Measurements from ENCODE around the gene TLK2.
"Not testable (repeated sequence)": the region's sequence is repeated elsewhere in the genome, so short reads cannot be mapped to it uniquely, and the experiment has no call there.

Gene TLK2

DNA sequence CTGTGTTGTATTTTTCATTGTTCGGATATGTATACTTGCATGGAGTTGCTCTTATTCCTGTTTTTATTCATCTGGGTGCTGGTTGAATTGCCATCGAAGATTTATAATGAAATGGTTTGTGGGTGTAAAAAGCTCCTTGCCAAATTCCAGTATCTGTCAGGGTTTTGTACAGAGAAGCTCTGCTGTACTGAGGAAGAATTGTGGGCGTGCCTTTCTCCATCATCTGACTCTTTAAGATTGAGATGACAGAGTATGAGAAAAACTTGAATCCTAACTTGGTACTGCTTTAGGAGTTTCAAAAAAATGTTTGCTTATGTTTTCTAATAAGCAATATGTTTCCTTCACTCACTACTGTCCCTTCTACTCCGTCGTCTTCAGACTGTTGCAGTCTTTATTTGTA, 78.9 kb downstream of the TLK2 start:
- in situ Hi-C loops (cut with MboI; ENCODE audit: low sequenced_read_pairs), result not testable (repeated sequence)

DNA sequence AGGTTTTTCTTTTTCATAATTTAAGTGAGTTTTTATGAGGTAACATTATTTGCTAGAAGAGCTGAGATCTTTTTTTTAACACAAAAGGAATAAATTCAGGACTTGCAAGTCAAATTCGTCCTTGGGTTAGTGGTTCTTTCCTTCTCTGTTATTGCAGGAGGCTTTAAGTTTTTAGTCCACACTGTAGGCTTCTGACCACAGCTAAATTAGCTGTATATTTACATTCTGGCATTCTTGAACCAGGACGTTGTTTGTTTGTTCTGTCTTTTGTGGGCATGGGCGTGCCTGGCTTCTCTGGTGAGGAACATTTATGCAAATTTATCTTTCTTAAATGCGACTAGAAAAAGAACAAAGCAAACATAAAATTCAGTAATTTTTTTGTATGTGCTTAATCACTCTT, 80.3 kb downstream of the TLK2 start:
- in situ Hi-C loops (cut with MboI; ENCODE audit: low sequenced_read_pairs), result not testable (repeated sequence)

DNA sequence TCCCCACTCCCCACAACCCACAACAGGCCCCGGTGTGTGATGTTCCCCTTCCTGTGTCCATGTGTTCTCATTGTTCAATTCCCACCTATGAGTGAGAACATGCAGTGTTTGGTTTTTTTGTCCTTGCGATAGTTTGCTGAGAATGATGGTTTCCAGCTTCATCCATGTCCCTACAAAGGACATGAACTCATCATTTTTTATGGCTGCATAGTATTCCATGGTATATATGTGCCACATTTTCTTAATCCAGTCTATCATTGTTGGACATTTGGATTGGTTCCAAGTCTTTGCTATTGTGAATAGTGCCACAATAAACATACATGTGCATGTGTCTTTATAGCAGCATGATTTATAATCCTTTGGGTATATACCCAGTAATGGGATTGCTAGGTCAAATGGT, 82.3 kb downstream of the TLK2 start:
- in situ Hi-C loops (cut with MboI; ENCODE audit: low sequenced_read_pairs), result not testable (repeated sequence)

- in situ Hi-C loops (cut with MboI; ENCODE audit: low sequenced_read_pairs), result no loop called here
Measured at GRCh38 chr17:62562656-62563055, 84.0 kb downstream of the TLK2 start.

DNA sequence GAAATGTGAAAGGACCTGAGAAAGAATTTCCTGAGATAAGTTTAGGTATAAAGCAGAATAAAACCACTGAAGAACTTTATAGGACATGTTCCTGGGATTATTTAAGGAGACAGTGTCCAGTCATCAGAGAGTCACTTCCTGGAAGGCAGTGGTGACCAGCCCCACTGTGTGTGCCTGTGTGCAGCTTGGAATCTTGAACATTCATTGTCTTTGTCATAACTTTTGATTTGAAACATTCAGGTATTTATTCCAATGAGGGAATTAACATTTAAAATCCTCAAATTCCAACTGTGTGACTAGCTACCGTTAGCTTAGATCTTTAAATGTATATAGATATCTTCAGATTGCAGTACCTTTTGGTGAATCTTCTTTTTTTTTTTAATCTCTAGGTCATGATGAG, 87.2 kb downstream of the TLK2 start:
- in situ Hi-C loops (cut with MboI; ENCODE audit: low sequenced_read_pairs), result no loop called here

DNA sequence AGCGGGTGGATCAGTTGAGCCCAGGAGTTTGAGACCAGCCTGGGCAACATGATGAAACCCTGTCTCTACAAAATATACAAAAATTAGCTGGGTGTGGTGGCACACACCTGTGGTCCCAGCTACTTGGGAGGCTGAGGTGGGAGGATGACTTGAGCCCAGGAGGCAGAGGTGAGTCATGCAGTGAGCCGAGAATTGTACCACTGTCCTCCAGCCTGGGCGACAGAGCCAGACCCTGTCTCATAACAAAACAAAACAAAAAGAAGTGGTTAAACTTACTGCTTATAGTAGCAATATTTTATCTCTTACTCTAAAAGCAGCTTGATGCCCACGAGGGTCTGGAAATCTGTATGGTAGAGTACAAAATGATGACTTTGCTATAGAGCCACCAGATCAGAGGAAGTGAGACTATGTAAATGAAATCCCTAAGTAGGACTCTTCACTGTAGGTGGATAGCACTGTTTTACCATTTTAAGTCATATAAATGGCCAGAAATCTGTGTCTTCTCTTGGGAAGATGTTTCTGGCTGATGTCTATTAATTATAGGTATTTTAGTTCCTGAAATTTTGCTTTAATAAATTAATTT, 88.5 kb downstream of the TLK2 start:
- in situ Hi-C loops (cut with MboI; ENCODE audit: low sequenced_read_pairs), result no loop called here

DNA sequence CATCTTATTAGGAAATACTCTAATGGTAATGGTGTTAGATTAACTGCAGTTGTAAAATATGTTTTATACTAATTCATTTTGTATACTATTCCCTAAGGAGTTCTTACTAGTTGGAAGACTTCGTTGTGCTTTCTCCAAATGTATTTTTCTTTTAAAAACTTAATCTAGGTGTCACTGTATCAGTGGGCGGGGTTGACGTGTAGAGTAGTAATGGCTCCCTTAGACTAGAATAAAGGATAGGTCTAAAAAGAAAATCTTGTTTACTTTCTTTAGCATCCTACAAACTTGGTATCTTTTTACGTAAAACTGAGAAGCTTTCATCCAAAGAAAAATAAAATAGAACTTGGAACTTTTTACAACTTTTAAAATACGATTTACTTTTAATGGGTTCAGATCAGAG, 93.9 kb downstream of the TLK2 start:
- in situ Hi-C loops (cut with MboI; ENCODE audit: low sequenced_read_pairs), result no loop called here

DNA sequence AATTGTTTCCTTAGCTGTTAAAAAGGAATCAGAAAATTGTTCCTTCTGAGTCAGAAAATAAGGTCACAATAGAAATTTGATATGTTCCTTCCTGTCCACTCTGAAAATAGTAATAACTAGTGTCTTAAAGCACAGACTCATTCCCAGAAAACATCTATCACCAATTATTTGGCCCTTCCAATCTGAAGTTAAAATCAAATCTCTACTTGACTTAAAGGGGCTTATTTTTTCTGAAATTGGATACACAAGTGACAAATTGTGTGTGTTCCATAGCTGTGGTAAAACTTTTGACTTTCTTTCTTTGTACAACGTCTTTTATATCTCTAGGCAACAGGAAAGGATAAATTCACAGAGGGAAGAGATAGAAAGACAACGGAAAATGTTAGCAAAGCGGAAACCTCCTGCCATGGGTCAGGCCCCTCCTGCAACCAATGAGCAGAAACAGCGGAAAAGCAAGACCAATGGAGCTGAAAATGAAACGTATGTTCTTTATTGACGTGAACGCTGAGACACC, 94.3 kb downstream of the TLK2 start:
- in situ Hi-C loops (cut with MboI; ENCODE audit: low sequenced_read_pairs), result no loop called here

DNA sequence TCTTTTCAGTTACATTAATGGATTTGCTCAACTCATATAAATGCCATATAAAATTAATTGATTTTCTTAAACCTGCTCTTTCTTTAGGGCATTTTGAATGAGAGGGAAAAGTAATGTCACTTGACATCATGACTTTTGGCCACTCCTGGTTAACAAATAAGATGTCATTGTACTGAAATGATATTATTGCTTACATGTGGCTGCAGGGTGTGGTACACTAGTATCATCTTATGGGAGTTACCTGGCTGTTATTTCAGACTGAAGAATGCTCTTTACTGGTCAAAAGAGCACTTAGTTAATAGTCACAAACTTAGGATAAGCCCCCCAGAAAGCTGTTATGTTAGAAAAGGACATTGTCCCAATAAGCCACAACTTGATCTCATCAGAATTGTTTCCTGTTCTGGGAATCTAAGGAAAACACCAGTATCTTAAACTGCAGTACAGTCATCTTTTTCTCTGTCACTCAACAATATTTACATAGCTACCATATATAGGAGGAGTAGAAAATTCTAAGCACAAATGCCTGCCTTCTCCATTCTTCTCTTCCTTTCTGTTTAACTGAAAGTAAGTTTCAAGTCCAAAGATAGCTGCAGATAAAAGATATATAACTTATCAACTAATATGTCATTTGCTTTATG, 95.0 kb downstream of the TLK2 start:
- in situ Hi-C loops (cut with MboI; ENCODE audit: low sequenced_read_pairs), result no loop called here

- in situ Hi-C loops (cut with MboI; ENCODE audit: low sequenced_read_pairs), result no loop called here
Measured at GRCh38 chr17:62576382-62576781, 97.8 kb downstream of the TLK2 start.

DNA sequence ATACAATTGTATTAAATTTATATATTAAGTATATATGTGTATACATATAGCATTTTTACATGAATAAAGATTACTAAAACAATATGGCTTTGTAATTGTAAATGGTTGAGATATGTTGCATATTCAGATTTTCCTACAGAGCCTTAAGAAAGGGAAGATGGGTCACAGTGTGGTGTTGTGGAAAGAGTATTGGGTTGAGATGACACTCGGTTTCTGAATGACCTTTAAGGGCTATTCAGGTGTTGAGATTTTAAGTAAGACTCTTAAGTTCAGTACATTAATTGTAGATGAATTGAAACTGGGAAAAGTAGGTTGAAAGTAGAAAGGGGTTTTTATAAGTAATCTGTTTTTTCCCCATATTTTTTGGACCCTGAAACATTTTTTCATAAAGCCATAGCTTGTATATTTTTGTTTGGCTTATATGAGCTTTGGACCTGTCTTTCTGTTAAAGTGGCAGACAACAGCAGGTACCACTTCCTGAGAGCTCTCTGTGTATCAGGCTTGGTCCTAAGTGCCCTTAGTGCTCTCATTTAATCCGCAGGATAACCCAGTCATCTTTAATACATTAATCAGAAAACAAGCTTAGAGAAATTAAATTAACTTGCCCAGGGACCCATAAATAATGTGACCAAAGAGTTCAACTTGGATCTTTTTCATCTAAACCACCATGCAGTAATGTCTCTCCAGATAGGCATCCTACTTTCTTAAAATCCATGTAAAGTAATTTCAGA, 100.3 kb downstream of the TLK2 start:
- in situ Hi-C loops (cut with MboI; ENCODE audit: low sequenced_read_pairs), result no loop called here

DNA sequence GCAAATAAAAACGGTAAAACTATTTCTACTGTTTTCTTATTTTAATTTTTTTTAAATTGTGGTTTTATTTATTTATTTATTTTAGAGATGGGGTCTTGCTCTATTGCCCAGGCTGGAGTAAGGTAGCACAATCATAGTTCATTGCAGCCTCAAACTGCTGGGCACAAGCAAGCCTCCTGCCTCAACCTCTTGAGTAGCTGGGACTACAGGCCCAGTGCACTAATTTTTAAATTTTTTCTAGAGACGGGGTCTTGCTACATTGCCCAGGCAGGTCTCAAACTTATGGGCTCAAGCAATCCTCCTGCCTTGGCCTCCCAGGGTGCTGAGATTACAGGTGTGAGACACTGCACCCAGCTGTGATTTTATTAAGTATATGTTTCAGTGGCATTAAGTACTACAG, 102.3 kb downstream of the TLK2 start:
- in situ Hi-C loops (cut with MboI; ENCODE audit: low sequenced_read_pairs), result no loop called here

DNA sequence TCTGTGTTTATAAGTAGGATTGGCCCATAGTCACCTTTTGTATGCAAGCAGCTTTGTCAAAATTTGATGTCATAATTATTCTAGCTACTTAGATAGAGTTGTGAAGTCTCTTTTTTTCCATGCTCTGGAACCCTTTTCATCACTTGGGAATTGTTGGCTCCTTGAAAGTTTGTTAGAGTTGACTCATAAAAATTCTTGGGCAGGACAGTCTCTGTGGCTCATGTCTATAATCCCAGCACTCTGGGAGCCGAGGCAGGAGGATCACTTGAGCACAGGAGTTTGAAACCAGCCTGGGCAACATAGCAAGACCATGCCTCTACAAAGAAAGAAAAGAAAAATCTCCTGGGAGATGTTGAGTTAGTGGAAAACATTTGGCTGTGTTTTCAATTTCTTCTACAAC, 103.1 kb downstream of the TLK2 start:
- in situ Hi-C loops (cut with MboI; ENCODE audit: low sequenced_read_pairs), result no loop called here

GRCh38 chr17:62587554-62587953, 108.9 kb downstream of the TLK2 start:
- in situ Hi-C loops (cut with MboI; ENCODE audit: low sequenced_read_pairs), result no loop called here

DNA sequence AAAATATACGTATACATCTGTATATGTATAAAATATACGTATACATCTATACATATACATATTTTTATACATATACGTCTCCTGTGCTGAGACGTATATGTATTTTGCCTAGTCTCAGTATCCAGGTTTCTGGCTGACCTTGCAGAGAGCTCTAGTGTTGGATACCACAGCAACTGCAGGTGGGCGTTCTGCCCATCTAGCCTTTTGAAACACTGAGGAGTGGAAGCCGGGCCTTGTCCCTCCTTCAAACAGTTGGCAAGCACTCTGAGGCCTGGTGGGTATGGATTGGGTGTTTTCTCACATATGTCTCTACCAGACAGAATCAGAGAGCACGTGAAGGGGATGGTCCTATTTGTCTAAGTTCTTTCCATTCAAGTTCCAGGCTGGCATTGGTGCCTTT, 109.5 kb downstream of the TLK2 start:
- in situ Hi-C loops (cut with MboI; ENCODE audit: low sequenced_read_pairs), result no loop called here

- in situ Hi-C loops (cut with MboI; ENCODE audit: low sequenced_read_pairs), result no loop called here
Measured at GRCh38 chr17:62591333-62591732, 112.7 kb downstream of the TLK2 start.

DNA sequence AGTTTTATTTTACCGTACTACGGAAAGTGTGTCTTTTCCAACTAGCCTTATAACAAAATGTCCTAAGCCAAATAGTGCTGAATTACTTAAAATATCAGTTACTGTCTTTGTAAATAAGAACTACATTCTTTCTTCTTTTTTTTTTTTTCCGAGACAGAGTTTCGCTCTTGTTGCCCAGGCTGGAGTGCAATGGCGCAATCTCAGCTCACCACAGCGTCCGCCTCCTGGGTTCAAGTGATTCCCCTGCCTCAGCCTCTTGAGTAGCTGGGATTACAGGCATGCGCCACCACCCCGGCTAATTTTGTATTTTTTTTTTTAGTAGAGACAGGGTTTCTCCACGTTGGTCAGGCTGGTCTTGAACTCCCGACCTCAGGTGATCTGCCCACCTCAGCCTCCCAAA, 113.2 kb downstream of the TLK2 start:
- in situ Hi-C loops (cut with MboI; ENCODE audit: low sequenced_read_pairs), result not testable (repeated sequence)

DNA sequence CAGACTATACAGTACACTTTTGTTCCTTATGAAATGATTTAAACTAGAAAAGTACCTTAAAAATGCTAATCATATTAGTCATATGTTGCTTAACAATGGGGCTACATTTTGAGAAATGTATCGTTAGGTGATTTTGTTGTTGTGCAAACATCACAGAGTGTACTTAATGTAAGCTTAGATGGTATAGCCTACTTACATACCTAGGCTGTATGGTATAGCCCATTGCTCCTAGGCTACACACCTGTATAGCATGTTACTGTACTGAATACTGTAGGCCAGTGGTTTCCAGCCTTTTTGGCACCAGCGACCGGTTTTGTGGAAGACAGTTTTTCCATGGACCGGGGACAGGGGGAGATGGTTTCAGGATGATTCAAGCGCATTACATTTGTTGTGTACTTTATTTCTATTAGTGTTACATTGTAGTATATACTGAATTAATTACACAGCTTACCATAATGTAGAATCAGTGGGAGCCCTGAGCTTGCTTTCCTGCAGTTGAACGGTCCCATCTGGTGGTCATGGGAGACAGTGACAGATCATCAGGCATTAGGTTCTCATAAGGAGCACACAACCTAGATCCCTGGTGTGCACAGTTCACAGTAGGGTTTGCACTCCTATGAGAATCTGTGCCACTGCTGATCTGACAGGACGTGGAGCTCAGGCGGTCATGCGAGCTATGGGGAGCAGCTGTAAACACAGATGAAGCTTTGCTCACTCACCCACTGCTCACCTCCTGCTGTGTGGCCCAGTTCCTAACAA, 113.9 kb downstream of the TLK2 start:
- in situ Hi-C loops (cut with MboI; ENCODE audit: low sequenced_read_pairs), result no loop called here

- in situ Hi-C loops (cut with MboI; ENCODE audit: low sequenced_read_pairs), result no loop called here
Measured at GRCh38 chr17:62595484-62595883, 116.9 kb downstream of the TLK2 start.

DNA sequence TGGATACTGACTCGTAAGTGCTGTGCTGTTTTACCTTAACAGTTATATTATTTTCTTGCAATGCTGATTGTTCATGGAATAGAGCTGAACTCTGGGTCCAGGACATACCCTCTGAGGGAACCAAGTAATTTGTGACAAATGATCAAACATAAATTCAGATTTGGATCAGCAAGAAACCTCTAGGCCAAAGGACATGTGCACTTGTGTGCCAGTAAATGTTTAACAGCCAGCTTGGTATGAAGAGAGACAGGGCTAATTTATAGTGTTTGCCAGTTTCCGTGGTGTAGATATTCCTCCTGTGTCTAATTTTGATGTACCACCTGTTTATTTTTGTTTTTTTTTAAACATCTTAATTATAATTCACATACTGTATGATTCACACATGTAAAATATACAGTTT, 118.0 kb downstream of the TLK2 start:
- in situ Hi-C loops (cut with MboI; ENCODE audit: low sequenced_read_pairs), result no loop called here

DNA sequence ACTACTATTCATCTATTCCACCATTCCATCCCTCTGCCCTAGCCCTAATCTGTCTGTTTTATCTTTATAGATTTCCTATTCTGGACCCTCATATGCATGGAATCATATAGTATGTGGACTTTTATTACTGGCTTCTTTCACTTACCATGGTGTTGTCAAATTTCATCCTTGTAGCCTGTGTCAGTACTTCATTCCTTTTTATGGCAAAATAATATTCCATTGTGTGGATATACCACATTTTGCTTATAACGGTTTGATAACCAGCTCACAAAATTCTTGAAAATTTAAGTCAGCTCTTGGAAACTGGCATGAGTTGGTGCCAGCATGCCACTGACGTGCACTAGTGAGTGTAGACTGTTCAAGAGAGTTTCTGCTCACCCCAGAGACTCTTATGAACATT, 118.5 kb downstream of the TLK2 start:
- in situ Hi-C loops (cut with MboI; ENCODE audit: low sequenced_read_pairs), result no loop called here

GRCh38 chr17:62597920-62598319, 119.3 kb downstream of the TLK2 start:
- in situ Hi-C loops (cut with MboI; ENCODE audit: low sequenced_read_pairs), result no loop called here
